ENCODE results near the gene KSR1.

DNA sequence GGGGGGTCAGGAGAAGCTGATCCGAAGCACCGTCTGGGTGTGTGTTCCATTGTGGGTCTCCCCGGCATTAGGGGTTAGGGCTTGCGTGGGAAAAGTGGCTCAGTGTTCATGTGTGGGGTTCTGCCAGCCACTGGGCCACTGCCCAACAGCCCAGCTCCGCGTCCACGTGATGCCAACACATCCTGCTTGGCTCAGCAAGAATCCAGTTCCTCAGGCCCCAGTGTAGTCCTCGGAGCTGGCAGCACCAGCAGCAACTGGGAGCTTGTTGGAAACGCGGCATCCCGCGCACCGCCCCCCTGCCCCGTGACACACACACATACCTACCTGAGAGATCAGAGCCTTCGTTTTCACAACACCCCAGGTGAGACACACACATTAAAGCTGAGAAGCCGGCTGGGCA lies 193.7 kb downstream of the KSR1 start:
- TF ChIP-seq EZH2 (IDR thresholded peaks at IDR 0.05) (no peak), FOXP2 (optimal IDR thresholded peaks at IDR 0.05; ENCODE audit: control extremely low read depth, extremely low read length, insufficient read depth) (no peak), POLR2AphosphoS5 (IDR thresholded peaks at IDR 0.05; ENCODE audit: borderline replicate concordance, low read depth, low read length) (no peak)
